Panc1 (cell line): ENCODE results near the gene ATP1B4. TPM values are rescaled to one million over a fixed set of nuclear protein-coding genes. Genes with fewer than 3 reads are reported as not detected.

Experiments
- ATAC-seq: fragments of 200-7000 bp; cut with Tn5 transposase; 2 replicates; pipeline ENCODE4 v1.9.1; 2020; ENCODE audit warnings: mild to moderate bottlenecking, moderate library complexity
- BruUV-seq: library from RNA; stranded (reverse); fragments of 400-500 nt; replicated peaks from 2 replicates; lab custom pipeline; 2021; lab: Mats Ljungman, UMichigan
- CTCF ChIA-PET: fragments of 300-600 bp; sonication (Branson Sonifier 250); formaldehyde crosslinking; loops from one replicate; lab custom pipeline; 2022; ENCODE audit warnings: antibody characterized with exemption; lab: Charles Lee
- POLR2A ChIA-PET: fragments of 300-600 bp; sonication (Branson Sonifier 250); formaldehyde crosslinking; loops from one replicate; lab custom pipeline; 2022; ENCODE audit warnings: antibody characterized with exemption; lab: Charles Lee
- DNase-seq: peaks from one replicate; pipeline ENCODE4 v3.0.0-alpha.2; 2010; ENCODE audit warnings: low read depth, low spot score
- H3K27ac ChIP-seq: 2 replicates; pipeline ENCODE4 v1.5.1; 2011; ENCODE audit warnings: mild to moderate bottlenecking, low read length, inconsistent platforms
- H3K27me3 ChIP-seq: fragments of 200-500 bp; sonication (Bioruptor generic); 2 replicates; pipeline ENCODE4 v1.6.0; 2014; ENCODE audit warnings: low read length, inconsistent platforms; ENCODE audit not compliant: control insufficient read depth, insufficient read depth
- H3K36me3 ChIP-seq: fragments of 200-500 bp; sonication (Bioruptor generic); 2 replicates; pipeline ENCODE4 v1.5.1; 2014; ENCODE audit warnings: inconsistent platforms, mild to moderate bottlenecking, low read length, moderate library complexity; ENCODE audit not compliant: control insufficient read depth, insufficient read depth
- H3K4me1 ChIP-seq: 2 replicates; pipeline ENCODE4 v1.5.1; 2011; ENCODE audit warnings: inconsistent platforms, mild to moderate bottlenecking, low read length, moderate library complexity; ENCODE audit not compliant: control insufficient read depth, insufficient read depth
- H3K4me3 ChIP-seq, 2 experiments: 2 replicates each; pipeline ENCODE4 v1.5.1; 2011 to 2012; ENCODE audit warnings: low read depth in 2 of 2, low read length in 2 of 2, mild to moderate bottlenecking in 2 of 2, inconsistent platforms in 1 of 2, moderate library complexity in 1 of 2
- H3K9me3 ChIP-seq: fragments of 200-500 bp; sonication (Bioruptor generic); 2 replicates; pipeline ENCODE4 v1.5.1; 2014; ENCODE audit warnings: low read depth, mild to moderate bottlenecking, inconsistent platforms, low read length, moderate library complexity; ENCODE audit not compliant: control insufficient read depth, insufficient read depth
- POLR2AphosphoS5 ChIP-seq: IDR thresholded peaks from 2 replicates; pipeline ENCODE4 v1.6.1; 2012; ENCODE audit warnings: mild to moderate bottlenecking, low read depth, low read length, moderate library complexity
- SIN3A ChIP-seq: IDR thresholded peaks from 2 replicates; pipeline ENCODE4 v1.6.1; 2012; ENCODE audit warnings: low read depth, mild to moderate bottlenecking, low read length, moderate library complexity, borderline replicate concordance; ENCODE audit not compliant: insufficient read depth
- TCF7L2 ChIP-seq: IDR thresholded peaks from 2 replicates; pipeline ENCODE4 v1.6.1; 2011; ENCODE audit warnings: mild to moderate bottlenecking, low read depth, low read length, inconsistent platforms
- in situ Hi-C: cut with HindIII; loops from 2 replicates; pipeline ENCODE4 v1.10.0; 2016; ENCODE audit warnings: low sequenced_read_pairs, low pct_unique_long_range_greater_than_20kb
- intact Hi-C: fragments of 100-400 bp; cut with micrococcal nuclease; formaldehyde crosslinking; loops from one replicate; pipeline ENCODE4 v1.10.0; 2022; ENCODE audit not compliant: unreplicated experiment
- total RNA-seq: library from RNA; stranded (reverse); gene quantifications from one replicate; pipeline ENCODE4 v1.2.1, GENCODE V29; 2021; ENCODE audit not compliant: unreplicated experiment
- TF ChIP-seq, protein P1 (sequence below), 2 experiments: IDR thresholded peaks; 2 replicates each; pipeline ENCODE4 v1.6.1; 2011 to 2012; ENCODE audit warnings: low read depth in 2 of 2, control low read depth in 1 of 2, low read length in 1 of 2, mild to moderate bottlenecking in 1 of 2, moderate library complexity in 1 of 2; ENCODE audit not compliant: insufficient read depth in 1 of 2
- TF ChIP-seq, protein P2 (sequence below): fragments of 450-650 bp; IDR thresholded peaks from 2 replicates; pipeline ENCODE4 v1.5.1; 2017; ENCODE audit warnings: mild to moderate bottlenecking

The ATP1B4 gene
- total RNA-seq, 1 experiment from 2014 or later: not detected

DNA sequence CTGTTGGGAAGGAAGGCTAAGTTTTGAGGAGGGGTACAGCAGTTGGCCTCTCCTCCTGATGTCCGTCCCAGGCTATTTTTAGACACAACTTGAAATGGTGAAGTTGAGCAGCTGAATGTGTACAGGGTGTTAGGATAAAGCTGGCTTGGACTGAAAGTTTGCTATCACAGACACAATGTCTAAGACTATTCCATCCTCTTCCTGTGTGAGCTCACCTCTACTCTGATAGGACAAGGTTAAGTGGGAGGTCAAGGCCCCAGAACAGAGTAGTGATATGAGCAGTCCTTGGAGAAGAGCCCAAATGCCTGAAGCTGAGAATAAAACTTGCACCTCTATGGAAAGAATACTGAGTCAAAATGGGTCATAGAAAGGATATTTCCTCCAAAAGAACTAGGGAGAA is 4.1 kb downstream of the ATP1B4 start:
- Histone ChIP-seq H3K4me1 (no peaks in the 10 kb centered on the region), H3K36me3 (no peaks in the 10 kb centered on the region), H3K9me3 (no peaks in the 10 kb centered on the region), H3K27ac (no peak overlapping the region), H3K4me3 (no peak overlapping the region), H3K27me3 (0 out of 2 replicates have a peak, but pooled peaks cover 4% of the 10 kb centered on the region)
- no peak for ATAC-seq
- intact Hi-C loops (no loop called here), in situ Hi-C loops (no loop called here)
- BruUV-seq: no TSS peak
- TF ChIP-seq, protein P1, sequence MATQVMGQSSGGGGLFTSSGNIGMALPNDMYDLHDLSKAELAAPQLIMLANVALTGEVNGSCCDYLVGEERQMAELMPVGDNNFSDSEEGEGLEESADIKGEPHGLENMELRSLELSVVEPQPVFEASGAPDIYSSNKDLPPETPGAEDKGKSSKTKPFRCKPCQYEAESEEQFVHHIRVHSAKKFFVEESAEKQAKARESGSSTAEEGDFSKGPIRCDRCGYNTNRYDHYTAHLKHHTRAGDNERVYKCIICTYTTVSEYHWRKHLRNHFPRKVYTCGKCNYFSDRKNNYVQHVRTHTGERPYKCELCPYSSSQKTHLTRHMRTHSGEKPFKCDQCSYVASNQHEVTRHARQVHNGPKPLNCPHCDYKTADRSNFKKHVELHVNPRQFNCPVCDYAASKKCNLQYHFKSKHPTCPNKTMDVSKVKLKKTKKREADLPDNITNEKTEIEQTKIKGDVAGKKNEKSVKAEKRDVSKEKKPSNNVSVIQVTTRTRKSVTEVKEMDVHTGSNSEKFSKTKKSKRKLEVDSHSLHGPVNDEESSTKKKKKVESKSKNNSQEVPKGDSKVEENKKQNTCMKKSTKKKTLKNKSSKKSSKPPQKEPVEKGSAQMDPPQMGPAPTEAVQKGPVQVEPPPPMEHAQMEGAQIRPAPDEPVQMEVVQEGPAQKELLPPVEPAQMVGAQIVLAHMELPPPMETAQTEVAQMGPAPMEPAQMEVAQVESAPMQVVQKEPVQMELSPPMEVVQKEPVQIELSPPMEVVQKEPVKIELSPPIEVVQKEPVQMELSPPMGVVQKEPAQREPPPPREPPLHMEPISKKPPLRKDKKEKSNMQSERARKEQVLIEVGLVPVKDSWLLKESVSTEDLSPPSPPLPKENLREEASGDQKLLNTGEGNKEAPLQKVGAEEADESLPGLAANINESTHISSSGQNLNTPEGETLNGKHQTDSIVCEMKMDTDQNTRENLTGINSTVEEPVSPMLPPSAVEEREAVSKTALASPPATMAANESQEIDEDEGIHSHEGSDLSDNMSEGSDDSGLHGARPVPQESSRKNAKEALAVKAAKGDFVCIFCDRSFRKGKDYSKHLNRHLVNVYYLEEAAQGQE (IDR thresholded peaks at IDR 0.05; ENCODE audit: insufficient read depth in 1 of 2, low read depth in 2 of 2, low read length in 1 of 2): no peak
- TF ChIP-seq SIN3A (no peak), TCF7L2 (no peak), POLR2AphosphoS5 (no peak)
- TF ChIP-seq, protein P2, sequence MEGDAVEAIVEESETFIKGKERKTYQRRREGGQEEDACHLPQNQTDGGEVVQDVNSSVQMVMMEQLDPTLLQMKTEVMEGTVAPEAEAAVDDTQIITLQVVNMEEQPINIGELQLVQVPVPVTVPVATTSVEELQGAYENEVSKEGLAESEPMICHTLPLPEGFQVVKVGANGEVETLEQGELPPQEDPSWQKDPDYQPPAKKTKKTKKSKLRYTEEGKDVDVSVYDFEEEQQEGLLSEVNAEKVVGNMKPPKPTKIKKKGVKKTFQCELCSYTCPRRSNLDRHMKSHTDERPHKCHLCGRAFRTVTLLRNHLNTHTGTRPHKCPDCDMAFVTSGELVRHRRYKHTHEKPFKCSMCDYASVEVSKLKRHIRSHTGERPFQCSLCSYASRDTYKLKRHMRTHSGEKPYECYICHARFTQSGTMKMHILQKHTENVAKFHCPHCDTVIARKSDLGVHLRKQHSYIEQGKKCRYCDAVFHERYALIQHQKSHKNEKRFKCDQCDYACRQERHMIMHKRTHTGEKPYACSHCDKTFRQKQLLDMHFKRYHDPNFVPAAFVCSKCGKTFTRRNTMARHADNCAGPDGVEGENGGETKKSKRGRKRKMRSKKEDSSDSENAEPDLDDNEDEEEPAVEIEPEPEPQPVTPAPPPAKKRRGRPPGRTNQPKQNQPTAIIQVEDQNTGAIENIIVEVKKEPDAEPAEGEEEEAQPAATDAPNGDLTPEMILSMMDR: no peak
- POLR2A ChIA-PET: no interaction called here
- DNase-seq: no peak
- CTCF ChIA-PET: no interaction called here

- intact Hi-C loops (no loop called here), in situ Hi-C loops (no loop called here)
- H3K4me3 ChIP-seq: no peak overlapping the region
- POLR2A ChIA-PET: no interaction called here
- no peaks in the 10 kb centered on the region for H3K36me3 ChIP-seq
- H3K27me3 ChIP-seq: peaks cover 6% of the 10 kb centered on the region; the same call in 1 of the 2 replicates
- no peak for DNase-seq
- H3K4me1 ChIP-seq: no peaks in the 10 kb centered on the region
- BruUV-seq: no TSS peak
- TF ChIP-seq SIN3A (no peak), TCF7L2 (no peak), POLR2AphosphoS5 (no peak)
- TF ChIP-seq, protein P1 (IDR thresholded peaks at IDR 0.05; ENCODE audit: insufficient read depth in 1 of 2, low read depth in 2 of 2, low read length in 1 of 2): no peak
- TF ChIP-seq, protein P2: no peak
- no peaks in the 10 kb centered on the region for H3K9me3 ChIP-seq
- CTCF ChIA-PET: no interaction called here
- H3K27ac ChIP-seq: no peak overlapping the region
- no peak for ATAC-seq
Observed at GRCh38 chrX:120366794-120367193, 4.9 kb downstream of the ATP1B4 start.
